H9 (cell line): ENCODE results near the gene SELE. TPM values are rescaled to one million over a fixed set of nuclear protein-coding genes. Genes with fewer than 3 reads are reported as not detected.

ENCODE experiments used
- DNase-seq: peaks from one replicate; pipeline ENCODE4 v3.0.0-alpha.2; 2017
- H2AFZ ChIP-seq: one replicate; pipeline ENCODE4 v1.6.1; 2013; ENCODE audit warnings: mild to moderate bottlenecking, low read length, control low read depth, moderate library complexity
- H2AK5ac ChIP-seq: 2 replicates; pipeline ENCODE4 v1.6.1; 2013; ENCODE audit warnings: low read length, control low read depth, mixed read lengths; ENCODE audit not compliant: insufficient read length
- H2BK120ac ChIP-seq: one replicate; pipeline ENCODE4 v1.6.1; 2013; ENCODE audit warnings: low read depth, mild to moderate bottlenecking, low read length, control low read depth, inconsistent platforms; ENCODE audit not compliant: poor library complexity, severe bottlenecking
- H2BK12ac ChIP-seq: 2 replicates; pipeline ENCODE4 v1.6.1; 2013; ENCODE audit warnings: low read length, control low read depth, mixed read lengths, low read depth; ENCODE audit not compliant: insufficient read length
- H2BK15ac ChIP-seq: 2 replicates; pipeline ENCODE4 v1.6.1; 2013; ENCODE audit warnings: low read depth, low read length, control low read depth
- H2BK20ac ChIP-seq: one replicate; pipeline ENCODE4 v1.6.1; 2013; ENCODE audit warnings: low read depth, mild to moderate bottlenecking, low read length, control low read depth, inconsistent platforms; ENCODE audit not compliant: poor library complexity, severe bottlenecking
- H2BK5ac ChIP-seq: 2 replicates; pipeline ENCODE4 v1.6.1; 2013; ENCODE audit warnings: low read length, control low read depth, mixed read lengths; ENCODE audit not compliant: insufficient read length
- H3K14ac ChIP-seq: 2 replicates; pipeline ENCODE4 v1.6.1; 2013; ENCODE audit warnings: low read length, control low read depth; ENCODE audit not compliant: insufficient read depth
- H3K18ac ChIP-seq: 2 replicates; pipeline ENCODE4 v1.6.1; 2013; ENCODE audit warnings: low read depth, mild to moderate bottlenecking, mixed read lengths, low read length, control low read depth; ENCODE audit not compliant: insufficient read length
- H3K23ac ChIP-seq: 2 replicates; pipeline ENCODE4 v1.6.1; 2013; ENCODE audit warnings: low read length, control low read depth, mixed read lengths, low read depth; ENCODE audit not compliant: insufficient read length
- H3K23me2 ChIP-seq: 2 replicates; pipeline ENCODE4 v1.6.1; 2013; ENCODE audit warnings: low read depth, mild to moderate bottlenecking, mixed read lengths, low read length, control low read depth; ENCODE audit not compliant: insufficient read length, poor library complexity, severe bottlenecking
- H3K27ac ChIP-seq: 2 replicates; pipeline ENCODE4 v1.5.1; 2013; ENCODE audit warnings: low read length, control low read depth, mixed read lengths, low read depth; ENCODE audit not compliant: insufficient read length
- H3K27me3 ChIP-seq: 2 replicates; pipeline ENCODE4 v1.6.1; 2013; ENCODE audit warnings: low read length, control low read depth, inconsistent platforms; ENCODE audit not compliant: insufficient read depth
- H3K4ac ChIP-seq: 2 replicates; pipeline ENCODE4 v1.6.1; 2013; ENCODE audit warnings: low read depth, mild to moderate bottlenecking, control low read depth, inconsistent platforms, low read length, moderate library complexity
- H3K4me1 ChIP-seq: 2 replicates; pipeline ENCODE4 v1.6.1; 2013; ENCODE audit warnings: low read length, control low read depth, inconsistent platforms; ENCODE audit not compliant: insufficient read depth
- H3K4me2 ChIP-seq: 2 replicates; pipeline ENCODE4 v1.6.1; 2013; ENCODE audit warnings: low read length, control low read depth, mixed read lengths; ENCODE audit not compliant: insufficient read length, insufficient read depth
- H3K56ac ChIP-seq: 2 replicates; pipeline ENCODE4 v1.6.1; 2013; ENCODE audit warnings: low read depth, mild to moderate bottlenecking, mixed read lengths, low read length, control low read depth; ENCODE audit not compliant: insufficient read length
- H3K79me1 ChIP-seq: 2 replicates; pipeline ENCODE4 v1.6.1; 2013; ENCODE audit warnings: low read depth, mild to moderate bottlenecking, moderate library complexity, low read length, control low read depth, inconsistent platforms; ENCODE audit not compliant: insufficient read depth, poor library complexity, severe bottlenecking
- H3K79me2 ChIP-seq: 2 replicates; pipeline ENCODE4 v1.6.1; 2013; ENCODE audit warnings: low read length, control low read depth, inconsistent platforms; ENCODE audit not compliant: insufficient read depth
- H3K9ac ChIP-seq: 2 replicates; pipeline ENCODE4 v1.6.1; 2013; ENCODE audit warnings: low read length, control low read depth, mixed read lengths; ENCODE audit not compliant: insufficient read length; ENCODE audit errors: extremely low read depth
- H3K9me3 ChIP-seq: one replicate; pipeline ENCODE4 v1.6.1; 2013; ENCODE audit warnings: low read depth, low read length, inconsistent platforms; ENCODE audit not compliant: control insufficient read depth
- H3T11ph ChIP-seq: one replicate; pipeline ENCODE4 v1.6.1; 2013; ENCODE audit warnings: mild to moderate bottlenecking, low read length, control low read depth, inconsistent platforms
- H4K20me1 ChIP-seq: one replicate; pipeline ENCODE4 v1.6.1; 2013; ENCODE audit not compliant: control insufficient read depth, insufficient read length, insufficient read depth
- H4K5ac ChIP-seq: 2 replicates; pipeline ENCODE4 v1.6.1; 2013; ENCODE audit warnings: low read depth, mild to moderate bottlenecking, mixed read lengths, low read length, control low read depth; ENCODE audit not compliant: insufficient read length
- H4K8ac ChIP-seq: replicated peaks from 2 replicates; pipeline ENCODE4 v1.6.1; 2013; ENCODE audit warnings: low read length, control low read depth, mixed read lengths, low read depth; ENCODE audit not compliant: insufficient read length
- H4K91ac ChIP-seq: 2 replicates; pipeline ENCODE4 v1.6.1; 2013; ENCODE audit warnings: low read depth, mild to moderate bottlenecking, moderate library complexity, mixed read lengths, low read length, control low read depth; ENCODE audit not compliant: insufficient read length
- H3K27ac Mint-ChIP-seq, 3 experiments: 2 replicates in 2 of 3; 3 replicates in 1 of 3; pipeline ENCODE4 v1.8.0; 2020 to 2021; ENCODE audit warnings: mixed read lengths in 3 of 3, mild to moderate bottlenecking in 1 of 3, moderate library complexity in 1 of 3
- H3K27me3 Mint-ChIP-seq: 2 replicates; pipeline ENCODE4 v1.8.0; 2021; ENCODE audit warnings: low read depth, mild to moderate bottlenecking, moderate library complexity, mixed read lengths
- H3K36me3 Mint-ChIP-seq, 3 experiments: 2 replicates in 2 of 3; 3 replicates in 1 of 3; pipeline ENCODE4 v1.8.0; 2020 to 2021; ENCODE audit warnings: low read depth in 3 of 3, mixed read lengths in 3 of 3; ENCODE audit not compliant: insufficient read depth in 1 of 3
- H3K4me1 Mint-ChIP-seq, 2 experiments: 2 replicates each; pipeline ENCODE4 v1.8.0; 2020; ENCODE audit warnings: mixed read lengths in 2 of 2
- H3K4me3 Mint-ChIP-seq, 2 experiments: 2 replicates in 1 of 2; 3 replicates in 1 of 2; pipeline ENCODE4 v1.8.0; 2020 to 2021; ENCODE audit warnings: mild to moderate bottlenecking in 2 of 2, mixed read lengths in 2 of 2, moderate library complexity in 1 of 2
- H3K9me3 Mint-ChIP-seq, 2 experiments: 2 replicates in 1 of 2; 3 replicates in 1 of 2; pipeline ENCODE4 v1.8.0; 2020; ENCODE audit warnings: mild to moderate bottlenecking in 2 of 2, mixed read lengths in 2 of 2, moderate library complexity in 1 of 2
- CTCF ChIP-seq: fragments of 200-600 bp; sonication (generic); conservative IDR thresholded peaks from 3 replicates; pipeline ENCODE4 v1.8.0; 2021; ENCODE audit warnings: antibody characterized with exemption, mild to moderate bottlenecking
- WGBS: extraction: QIAGEN DNeasy Blood & Tissue Kit; methylation state at CpG from one replicate; pipeline ENCODE4 v1.1.7; 2013; ENCODE audit warnings: missing lambda C conversion rate, low lambda C conversion rate, mixed read lengths; ENCODE audit not compliant: insufficient read length; ENCODE audit errors: extremely low coverage; 5-methylcytosine and 5-hydroxymethylcytosine counted together
- total RNA-seq: library from RNA; stranded (reverse); gene quantifications from 2 replicates; pipeline ENCODE4 v1.2.1, GENCODE V29; 2021

Gene SELE
- total RNA-seq, 1 experiment from 2014 or later, result not detected

- no peaks in the 10 kb centered on the region for H3K23me2 ChIP-seq
- no peak overlapping the region for H3K4me3 Mint-ChIP-seq
- peaks cover 14 to 25% of the 10 kb centered on the region in 2 experiments for H3K9me3 Mint-ChIP-seq
- H2BK5ac ChIP-seq, result no peak overlapping the region
- no peak overlapping the region for H3K14ac ChIP-seq
- no peaks in the 10 kb centered on the region for H3K79me1 ChIP-seq
- no peaks in the 10 kb centered on the region for H4K20me1 ChIP-seq
- no peak overlapping the region for H4K8ac ChIP-seq
- H3K27ac ChIP-seq, result no peak overlapping the region
- H3K56ac ChIP-seq, result no peak overlapping the region
- H2BK120ac ChIP-seq, result no peak overlapping the region
- no peak overlapping the region for H3K9ac ChIP-seq
- H3K27ac Mint-ChIP-seq, result no peak overlapping the region
- no peak overlapping the region for H2BK15ac ChIP-seq
- no peak overlapping the region for H2BK20ac ChIP-seq
- H3K4me1 ChIP-seq, result no peaks in the 10 kb centered on the region
- no peak overlapping the region for H4K5ac ChIP-seq
- H3K23ac ChIP-seq, result no peak overlapping the region
- H3K27me3 Mint-ChIP-seq, result peaks cover 10% of the 10 kb centered on the region
- no peak overlapping the region for H4K91ac ChIP-seq
- H3K4me2 ChIP-seq, result no peak overlapping the region
- H3K9me3 ChIP-seq, result no peaks in the 10 kb centered on the region
- H3K79me2 ChIP-seq, result no peaks in the 10 kb centered on the region
- peaks cover 5 to 8% of the 10 kb centered on the region in 2 experiments for H3K4me1 Mint-ChIP-seq
- H3K36me3 Mint-ChIP-seq, result no peaks in the 10 kb centered on the region; a peak in 1 of 7 replicates
- no peaks in the 10 kb centered on the region for H3K27me3 ChIP-seq
- no peak overlapping the region for H2AK5ac ChIP-seq
- DNase-seq, result no peak
- WGBS, result no CpG with 5 or more reads among the region's 2 CpGs
- H3K4ac ChIP-seq, result no peak overlapping the region
- H2BK12ac ChIP-seq, result no peak overlapping the region
- H3K18ac ChIP-seq, result no peak overlapping the region
- H2AFZ ChIP-seq, result no peak overlapping the region
- H3T11ph ChIP-seq, result no peak overlapping the region
- TF ChIP-seq CTCF, result no peak
Measured at GRCh38 chr1:169712309-169712631, 21.6 kb downstream of the SELE start.
